Dedifferentiated amniotic fluid mesenchymal stem cell (primary cell): Measurements from ENCODE around the gene SECISBP2L.
"Not testable (repeated sequence)": the region's sequence is repeated elsewhere in the genome, so short reads cannot be mapped to it uniquely, and the experiment has no call there.

ENCODE experiments used
- DNase-seq: peaks from one replicate; pipeline ENCODE4 v3.0.0-alpha.2; 2016; ENCODE audit errors: extremely low spot score

SECISBP2L gene

GRCh38 chr15:48993380-48993779 lies 52.9 kb downstream of the SECISBP2L start:
- no peak for DNase-seq

DNA sequence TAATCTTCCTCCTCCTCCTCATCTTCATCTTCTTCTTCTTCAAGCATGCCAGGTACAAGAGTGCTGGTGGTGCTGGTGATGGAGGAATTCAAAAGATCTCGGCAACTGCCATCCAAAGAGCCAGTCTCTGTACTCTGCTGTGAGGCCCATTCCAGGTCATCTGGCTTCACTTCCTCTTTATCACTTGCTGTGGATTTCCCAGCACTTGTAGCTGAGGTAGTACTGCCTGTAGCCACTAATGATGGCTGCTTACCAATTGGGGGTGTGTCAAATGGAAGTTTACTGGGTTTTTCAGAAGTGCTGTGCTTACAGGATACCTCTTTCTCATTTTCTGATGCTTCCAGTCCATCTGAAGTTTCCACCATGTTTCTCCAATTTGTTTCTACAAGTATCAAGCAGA lies 53.7 kb downstream of the SECISBP2L start:
- no peak for DNase-seq

DNA sequence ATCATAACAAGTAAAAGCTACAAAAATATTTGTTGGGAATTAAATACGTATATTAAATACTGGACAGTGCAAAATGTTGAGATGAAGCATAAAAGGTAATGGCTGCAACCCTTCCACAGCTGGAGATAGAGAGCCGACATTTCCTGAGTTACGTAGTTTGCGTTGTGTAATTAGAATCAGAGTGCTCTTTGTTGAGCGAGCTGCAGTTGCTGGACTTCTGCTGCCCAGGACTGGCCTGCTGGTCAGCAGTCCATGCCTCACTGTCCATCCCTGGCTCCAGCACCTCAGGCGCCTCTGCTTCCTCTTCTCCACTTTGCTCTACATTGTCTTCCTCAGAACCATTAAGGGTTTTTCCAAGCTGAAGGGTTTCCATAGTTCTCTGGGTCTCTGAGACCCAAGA lies 54.1 kb downstream of the SECISBP2L start:
- DNase-seq = no peak

DNA sequence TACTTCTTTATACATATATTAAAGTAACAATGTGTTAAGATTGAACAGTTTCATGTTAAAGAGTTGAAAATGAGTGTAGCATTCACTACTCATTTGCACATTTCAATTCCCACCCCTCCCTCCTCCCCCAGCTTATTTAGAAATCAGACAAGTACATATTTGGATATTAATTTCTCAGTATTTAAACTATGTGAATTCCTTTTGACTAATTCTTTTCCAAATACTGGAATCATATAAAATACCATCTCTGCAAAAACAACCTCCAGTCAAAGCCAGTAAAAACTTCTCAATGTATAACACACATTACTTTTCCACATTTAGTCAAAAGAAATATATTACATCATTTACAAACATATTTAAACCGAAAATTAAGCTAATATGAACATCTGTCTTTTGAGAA lies 57.1 kb downstream of the SECISBP2L start:
- DNase-seq = no peak

- no peak for DNase-seq
These were observed 59.1 kb downstream of the SECISBP2L start for GRCh38 chr15:48987142-48987541.

GRCh38 chr15:48986240-48986639 lies 60.0 kb downstream of the SECISBP2L start:
- DNase-seq = no peak

DNA sequence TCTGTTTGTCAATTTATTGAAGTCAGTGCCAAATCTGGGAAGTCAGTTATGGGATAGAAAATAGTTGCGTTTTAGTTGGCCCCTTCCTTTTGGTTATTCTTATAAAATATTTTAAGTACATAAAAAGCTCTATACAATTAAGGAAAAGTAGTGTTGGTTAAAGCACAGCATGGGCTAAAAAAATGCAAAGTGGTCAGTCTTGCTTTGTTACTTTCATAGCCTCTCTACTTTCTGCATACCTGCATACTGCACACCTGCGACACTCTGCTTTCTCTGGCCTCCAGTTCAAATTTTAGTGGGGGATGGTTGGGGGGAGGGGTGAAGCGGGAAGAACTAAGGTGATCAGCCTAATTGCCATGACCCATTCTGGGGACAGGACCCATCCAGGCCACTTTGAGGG lies 60.7 kb downstream of the SECISBP2L start:
- no peak for DNase-seq

- peak; percentile 38 for DNase-seq
These were observed 61.4 kb downstream of the SECISBP2L start for GRCh38 chr15:48984811-48985352.

DNA sequence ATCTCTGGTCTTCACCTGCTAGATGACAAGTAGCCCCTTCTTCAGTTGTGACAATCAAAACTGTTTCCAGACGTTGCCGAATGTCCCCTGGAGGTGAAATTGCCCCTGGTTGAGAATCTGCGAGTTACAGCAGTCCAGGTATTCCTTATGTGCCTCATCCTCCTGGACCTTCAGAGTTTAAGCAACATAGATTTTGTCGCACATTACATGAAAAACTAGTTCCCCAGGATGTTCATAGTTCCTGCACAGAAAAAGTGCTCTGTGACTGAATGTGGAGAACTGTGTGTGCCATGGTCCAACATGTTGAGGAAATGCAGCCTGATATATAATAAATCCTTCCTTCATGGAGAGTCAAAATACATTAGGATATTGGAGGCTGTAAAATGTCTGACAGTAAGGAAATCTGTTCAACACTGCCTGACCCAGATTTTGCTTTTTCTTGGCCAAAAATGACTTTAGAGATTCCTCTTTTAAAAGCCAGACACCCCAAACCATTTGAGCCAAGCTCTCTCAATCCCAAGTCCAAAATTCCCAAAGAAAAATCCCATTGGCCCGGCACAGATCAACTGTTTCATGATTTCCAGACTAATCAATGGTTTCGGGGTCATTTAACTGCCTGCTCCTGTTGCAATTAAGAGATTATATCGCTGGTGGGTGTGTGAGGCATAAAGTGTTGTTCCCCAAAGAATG lies 62.1 kb downstream of the SECISBP2L start:
- no peak for DNase-seq

- DNase-seq = no peak
These were observed 62.9 kb downstream of the SECISBP2L start for GRCh38 chr15:48983300-48983699.

GRCh38 chr15:48981941-48982340 lies 64.3 kb downstream of the SECISBP2L start:
- DNase-seq = no peak

DNA sequence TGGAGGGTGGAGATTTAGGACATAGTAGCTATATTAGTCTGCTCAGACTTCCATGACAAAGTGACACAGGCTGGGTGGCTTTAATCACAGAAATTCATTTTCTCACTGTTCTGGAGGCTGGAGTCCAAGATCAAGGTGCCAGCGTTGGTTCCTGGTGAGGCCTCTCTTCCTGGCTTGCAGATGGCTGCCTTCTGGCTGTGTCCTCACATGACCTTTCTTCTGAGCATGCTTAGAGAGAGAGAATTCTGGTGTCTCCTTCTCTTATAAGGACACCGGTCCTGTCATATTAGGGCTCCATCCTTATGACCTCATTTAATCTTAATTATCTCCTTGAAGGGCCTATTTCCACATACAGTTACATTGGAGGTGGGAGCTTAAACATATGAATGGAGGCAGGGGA lies 67.6 kb downstream of the SECISBP2L start:
- DNase-seq = no peak

DNA sequence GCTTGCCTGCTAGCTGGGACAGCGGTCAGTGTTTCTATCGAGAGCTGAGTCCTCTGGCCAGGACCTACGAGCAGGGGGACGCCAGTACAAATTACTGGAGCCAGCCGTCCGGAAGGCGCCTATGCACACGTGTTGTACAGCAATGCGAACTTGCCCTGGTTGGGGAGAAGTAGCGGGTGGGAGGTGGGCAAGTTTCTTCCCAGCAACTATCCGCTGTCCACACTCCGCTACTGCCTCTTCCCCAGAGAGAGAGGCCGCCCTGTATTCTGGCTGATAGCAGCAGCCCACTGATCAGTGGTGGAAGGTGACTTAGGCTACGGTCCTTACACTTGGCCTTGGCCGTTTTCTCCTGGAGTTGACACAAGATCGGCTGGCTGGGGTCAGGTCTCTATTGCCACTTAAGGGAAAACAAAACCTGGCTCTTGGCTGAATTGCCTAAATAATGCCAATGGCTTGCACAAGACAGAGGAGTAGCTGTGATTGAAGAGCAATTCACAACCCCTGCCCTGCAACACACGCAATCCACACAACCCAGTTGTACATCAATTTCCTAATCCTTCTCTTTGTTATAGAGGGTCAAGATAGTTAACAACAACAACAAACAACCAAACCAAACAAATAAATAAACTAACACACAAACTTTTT lies 69.7 kb downstream of the SECISBP2L start:
- DNase-seq = no peak

- DNase-seq = peak; percentile 66
These were observed 70.5 kb downstream of the SECISBP2L start for GRCh38 chr15:48975472-48976419.

DNA sequence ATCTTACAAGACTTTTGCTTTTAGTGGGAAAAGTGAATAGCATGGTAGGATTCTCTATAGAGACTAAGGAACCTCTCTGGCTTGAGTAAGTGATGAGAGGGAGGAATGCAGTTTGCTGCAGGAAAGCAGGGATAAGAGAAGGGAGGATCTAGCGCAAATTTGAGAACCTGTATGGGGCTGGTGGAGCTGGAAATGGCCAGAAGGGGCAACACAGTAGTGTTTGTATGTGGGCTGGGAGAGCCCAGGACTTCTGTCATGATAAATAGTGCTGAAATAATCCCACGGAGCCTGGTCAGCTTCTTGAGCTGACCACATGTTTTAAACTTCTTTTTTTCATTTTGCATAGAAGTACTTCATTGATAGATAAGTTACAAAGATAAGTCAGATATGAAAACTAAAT lies 71.4 kb downstream of the SECISBP2L start:
- DNase-seq = no peak

GRCh38 chr15:48972750-48973503 lies 73.3 kb downstream of the SECISBP2L start:
- DNase-seq = no peak

DNA sequence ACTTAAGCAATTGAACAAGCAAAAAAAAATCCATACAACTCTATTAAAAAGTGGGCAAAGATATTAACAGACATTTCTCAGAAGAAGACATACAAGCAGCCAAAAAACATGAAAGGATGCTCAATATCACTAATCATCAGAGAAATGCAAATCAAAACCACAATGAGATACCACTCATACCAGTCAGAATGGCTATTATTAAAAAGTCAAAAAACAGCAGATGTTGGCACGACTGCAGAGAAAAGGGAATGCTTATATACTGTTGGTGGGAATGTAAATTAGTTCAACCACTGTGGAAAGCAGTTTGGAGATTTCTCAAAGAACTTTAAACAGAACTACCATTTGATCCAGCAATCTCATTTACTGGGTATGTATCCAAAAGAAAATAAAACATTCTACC lies 75.3 kb downstream of the SECISBP2L start:
- not testable (repeated sequence) for DNase-seq

- DNase-seq = no peak
These were observed 78.2 kb downstream of the SECISBP2L start for GRCh38 chr15:48968066-48968465.

DNA sequence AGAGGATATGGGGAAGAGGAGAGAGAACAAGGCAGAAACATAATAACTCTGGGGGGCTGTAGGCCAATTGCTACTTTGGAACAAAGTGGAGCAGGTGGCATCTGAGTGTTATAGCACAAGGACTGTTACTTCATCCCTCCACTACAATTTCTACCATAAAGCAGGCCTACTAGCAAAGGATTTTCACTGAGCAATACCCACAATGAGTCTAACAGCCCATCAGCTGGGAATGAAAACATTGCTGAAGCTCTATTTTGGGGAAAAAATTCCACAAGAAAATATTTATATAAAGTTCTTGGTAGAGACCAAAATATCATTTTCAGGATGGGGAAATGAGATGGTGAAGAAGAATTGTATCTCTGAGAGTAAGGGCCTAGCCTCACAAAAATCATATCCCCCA lies 78.9 kb downstream of the SECISBP2L start:
- DNase-seq = no peak

DNA sequence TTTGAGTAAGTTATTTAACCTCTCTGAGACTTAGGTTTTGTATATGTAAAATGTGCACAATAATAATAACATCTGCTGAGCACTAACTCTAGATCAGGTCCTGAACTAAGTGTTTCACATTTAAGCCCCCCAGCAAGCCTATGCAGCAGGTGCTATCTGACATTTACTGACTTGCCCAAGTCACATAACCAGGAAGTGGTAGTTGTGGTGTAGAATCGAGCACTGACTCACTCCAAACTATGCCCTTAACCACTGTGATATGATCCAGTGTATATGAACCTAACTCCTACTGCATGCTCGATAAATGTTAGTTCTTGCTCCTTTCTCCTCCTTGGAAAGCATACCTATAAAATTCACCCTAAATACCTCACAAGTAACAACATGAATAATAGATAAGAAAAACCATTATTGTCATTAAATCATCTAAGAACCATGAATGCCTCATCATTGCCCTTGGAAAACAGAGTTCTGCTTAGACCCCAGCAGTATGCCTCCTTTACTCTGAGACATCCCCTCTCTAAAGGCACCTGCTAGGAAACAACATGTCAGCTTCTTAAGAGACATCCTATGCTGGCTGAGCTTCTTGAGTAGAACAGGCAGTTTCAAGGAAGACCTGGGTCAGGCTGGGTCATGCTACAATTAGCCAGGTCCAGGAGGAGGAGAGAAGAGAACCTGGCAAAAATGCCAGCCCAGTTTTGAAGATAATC lies 79.5 kb downstream of the SECISBP2L start:
- DNase-seq = no peak

DNA sequence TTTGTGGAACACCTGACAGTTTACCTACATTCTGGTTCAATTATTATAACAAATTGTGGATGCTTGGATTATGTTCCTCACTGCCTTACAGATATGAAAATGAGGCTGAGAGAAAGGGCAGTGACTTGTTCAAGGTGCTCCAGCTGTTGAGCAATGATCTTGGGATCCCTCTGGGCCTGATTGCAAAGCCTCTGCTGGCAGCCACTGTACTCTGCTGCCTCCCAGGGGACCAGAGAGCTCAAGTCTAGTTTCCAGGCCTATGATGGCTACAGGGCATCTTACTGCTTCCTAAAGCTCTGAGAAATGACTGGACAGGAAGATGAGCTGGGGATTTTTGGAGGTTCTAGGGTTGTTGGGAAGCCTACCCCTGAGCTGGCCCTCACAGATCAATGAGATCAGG lies 80.3 kb downstream of the SECISBP2L start:
- DNase-seq = no peak
